Esophagus muscularis mucosa (tissue), 4 donors: Measurements from ENCODE around the gene TNFRSF1A. TPM values are rescaled to one million over a fixed set of nuclear protein-coding genes. Genes with fewer than 3 reads are reported as not detected.

Experiments used
- DNase-seq: peaks from one replicate; pipeline ENCODE4 v3.0.0-alpha.2; 2017; ENCODE audit errors: extremely low spot score
- H3K27ac ChIP-seq, 4 donors: fragments of 200-600 bp; sonication (generic); replicated peaks in 1 of 4; 1 replicate in 3 of 4; 2 replicates in 1 of 4; pipeline ENCODE4 v1.5.1; 2016 to 2019; ENCODE audit warnings: mild to moderate bottlenecking in 1 of 4
- H3K27me3 ChIP-seq, 4 donors: fragments of 200-600 bp; sonication (generic); one replicate each; pipeline versions ENCODE4 v1.5.1 to v1.6.0; 2016 to 2019
- H3K36me3 ChIP-seq, 4 donors: fragments of 200-600 bp; sonication (generic); one replicate each; pipeline ENCODE4 v1.5.1; 2016 to 2019
- H3K4me1 ChIP-seq, 4 donors: fragments of 200-600 bp; sonication (generic); one replicate each; pipeline ENCODE4 v1.5.1; 2016 to 2019
- H3K4me3 ChIP-seq, 4 donors: fragments of 200-600 bp; sonication (generic); 1 replicate in 2 of 4; 2 replicates in 2 of 4; pipeline ENCODE4 v1.5.1; 2016 to 2019; ENCODE audit warnings: mild to moderate bottlenecking in 4 of 4, moderate library complexity in 1 of 4
- H3K9me3 ChIP-seq, 4 donors: fragments of 200-600 bp; sonication (generic); 1 replicate in 3 of 4; 2 replicates in 1 of 4; pipeline ENCODE4 v1.5.1; 2016 to 2019
- EP300 ChIP-seq: sonication (generic); formaldehyde crosslinking; IDR thresholded peaks from one replicate; pipeline ENCODE4 v1.6.1; 2017; ENCODE audit warnings: antibody characterized with exemption
- POLR2A ChIP-seq: fragments of 450-650 bp; IDR thresholded peaks from one replicate; pipeline ENCODE4 v1.6.1; 2017; ENCODE audit warnings: antibody characterized with exemption, moderate library complexity, mild to moderate bottlenecking, low read depth
- POLR2AphosphoS5 ChIP-seq, 2 donors: sonication (generic); formaldehyde crosslinking; IDR thresholded peaks; one replicate each; pipeline ENCODE4 v1.6.1; 2017; ENCODE audit warnings: antibody characterized with exemption in 2 of 2
- WGBS: methylation state at CpG from one replicate; pipeline ENCODE4 v1.1.5; 2018; 5-methylcytosine and 5-hydroxymethylcytosine counted together
- intact Hi-C: fragments of 100-400 bp; cut with DNase I; formaldehyde crosslinking; loops from one replicate; pipeline ENCODE4 v1.15.1; 2023
- total RNA-seq, 4 donors: library from RNA; depleted of rRNA; stranded (reverse); fragments of >200 nt; gene quantifications; one replicate each; pipeline versions ENCODE4 v1.1.0 to v1.2.1, GENCODE V29; 2016
- TF ChIP-seq, protein P1 (sequence below), 3 experiments: fragments of 200-600 bp in 2 of 3; fragments of 450-650 bp in 1 of 3; sonication (generic) in 2 of 3; IDR thresholded peaks; one replicate each; pipeline ENCODE4 v1.5.1; 2017 to 2019; ENCODE audit warnings: antibody characterized with exemption in 3 of 3, mild to moderate bottlenecking in 2 of 3, moderate library complexity in 1 of 3

Gene TNFRSF1A
- total RNA-seq, 4 donors from 2014 or later: 146 to 464 (median 247) TPM

DNA sequence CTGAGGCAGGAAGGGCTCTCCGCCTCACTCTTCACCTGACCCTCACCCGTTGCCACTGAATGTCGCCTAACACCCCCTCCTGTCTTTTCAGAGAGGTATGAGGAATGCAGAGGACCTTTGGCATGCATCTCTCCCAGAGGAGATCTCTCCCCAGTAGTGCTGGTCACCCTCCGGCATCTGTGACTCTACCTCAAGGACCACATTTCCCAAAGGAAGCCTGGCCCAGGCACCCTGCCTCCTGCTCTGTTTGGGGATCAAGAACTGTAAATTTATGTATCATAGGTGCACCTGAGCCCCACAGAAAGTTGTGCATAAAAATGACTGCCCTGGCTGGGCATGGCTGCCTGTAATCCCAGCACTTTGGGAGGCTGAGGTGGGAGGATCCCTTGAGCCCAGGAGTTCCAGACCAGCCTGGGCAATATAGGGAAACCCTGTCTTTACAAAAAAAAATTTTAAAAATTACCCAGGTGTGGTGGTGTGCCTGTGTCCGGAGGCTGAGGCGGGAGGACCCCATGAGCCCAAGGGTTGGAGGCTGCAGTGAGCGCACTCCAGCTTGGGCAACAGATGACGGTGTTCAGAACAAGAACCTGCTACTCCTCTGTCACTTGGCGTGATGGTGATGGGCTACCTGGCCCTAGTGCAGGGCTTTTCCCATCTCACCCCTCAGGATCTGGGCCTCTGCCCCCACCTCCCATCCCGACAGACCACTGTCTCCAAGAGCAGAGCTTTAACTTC, 13.7 kb downstream of the TNFRSF1A start:
- DNase-seq: no peak

DNA sequence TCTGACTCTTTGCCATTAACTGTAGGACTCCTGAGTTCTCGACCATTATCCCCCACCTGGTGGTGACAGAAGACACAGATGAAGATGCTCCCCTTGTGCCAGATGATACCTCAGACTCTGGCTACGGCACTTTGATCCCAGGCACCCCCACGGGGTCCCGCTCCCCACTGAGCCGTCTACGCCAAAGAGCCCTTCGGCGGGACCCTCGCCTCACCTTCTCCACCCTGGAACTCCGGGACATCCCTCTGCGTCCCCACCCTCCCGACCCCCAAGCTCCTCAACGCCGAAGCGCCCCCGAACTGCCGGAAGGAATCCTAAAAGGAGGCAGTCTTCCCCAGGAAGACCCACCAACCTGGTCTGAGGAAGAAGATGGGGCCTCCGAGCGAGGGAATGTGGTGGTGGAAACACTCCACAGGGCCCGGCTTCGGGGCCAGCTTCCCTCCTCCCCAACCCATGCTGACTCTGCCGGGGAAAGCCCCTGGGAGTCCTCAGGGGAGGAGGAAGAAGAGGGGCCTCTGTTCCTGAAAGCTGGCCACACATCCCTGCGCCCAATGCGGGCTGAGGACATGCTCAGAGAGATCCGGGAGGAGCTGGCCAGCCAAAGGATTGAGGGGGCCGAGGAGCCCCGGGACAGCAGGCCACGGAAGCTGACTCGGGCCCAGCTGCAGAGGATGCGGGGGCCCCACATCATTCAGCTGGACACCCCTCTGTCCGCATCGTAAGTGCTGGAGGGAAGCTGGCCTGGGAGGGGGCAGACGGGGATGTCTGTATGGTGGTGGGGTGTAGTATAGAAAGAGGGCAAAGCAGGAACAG, 14.4 kb downstream of the TNFRSF1A start:
- no peak for DNase-seq
- no peaks in the 10 kb centered on the region for H3K27me3 ChIP-seq
- TF ChIP-seq POLR2AphosphoS5 (IDR thresholded peaks at IDR 0.05) (peak in 1 of 2 donors; percentile 44), POLR2A (no peak)
- WGBS: 57% methylated on average over 24 of the region's 33 CpGs
- intact Hi-C loops: loop anchor here (2.0 to 5.0 kb wide), 3 partner anchors 40 to 135 kb away; no protein-coding TSS in a partner anchor
- H3K4me3 ChIP-seq: peak overlapping the region in 1 of 4 donors; percentile 17
- H3K4me1 ChIP-seq: peaks cover 71 to 100% (median 98%) of the 10 kb centered on the region in 4 donors
- H3K36me3 ChIP-seq: peaks cover 40 to 57% (median 51%) of the 10 kb centered on the region in 4 donors
- peak overlapping the region; percentile 63 to 99 (median 86) for H3K27ac ChIP-seq
- H3K9me3 ChIP-seq: no peaks in the 10 kb centered on the region

More for the DNA sequence above, 13.7 kb downstream of the TNFRSF1A start:
- intact Hi-C loops: loop anchor here (5.0 kb wide), 2 partner anchors 39 to 134 kb away; no protein-coding TSS in a partner anchor
- Histone ChIP-seq H3K36me3 (peaks cover 48 to 65% (median 58%) of the 10 kb centered on the region in 4 donors), H3K9me3 (no peaks in the 10 kb centered on the region), H3K4me3 (no peak overlapping the region), H3K27ac (peak overlapping the region; percentile 78 to 99 (median 96)), H3K27me3 (no peaks in the 10 kb centered on the region), H3K4me1 (peaks cover 71 to 100% (median 98%) of the 10 kb centered on the region in 4 donors)
- TF ChIP-seq EP300: no peak
- no peak for TF ChIP-seq POLR2AphosphoS5 (IDR thresholded peaks at IDR 0.05)
- no peak for TF ChIP-seq POLR2A
- TF ChIP-seq, protein P1, sequence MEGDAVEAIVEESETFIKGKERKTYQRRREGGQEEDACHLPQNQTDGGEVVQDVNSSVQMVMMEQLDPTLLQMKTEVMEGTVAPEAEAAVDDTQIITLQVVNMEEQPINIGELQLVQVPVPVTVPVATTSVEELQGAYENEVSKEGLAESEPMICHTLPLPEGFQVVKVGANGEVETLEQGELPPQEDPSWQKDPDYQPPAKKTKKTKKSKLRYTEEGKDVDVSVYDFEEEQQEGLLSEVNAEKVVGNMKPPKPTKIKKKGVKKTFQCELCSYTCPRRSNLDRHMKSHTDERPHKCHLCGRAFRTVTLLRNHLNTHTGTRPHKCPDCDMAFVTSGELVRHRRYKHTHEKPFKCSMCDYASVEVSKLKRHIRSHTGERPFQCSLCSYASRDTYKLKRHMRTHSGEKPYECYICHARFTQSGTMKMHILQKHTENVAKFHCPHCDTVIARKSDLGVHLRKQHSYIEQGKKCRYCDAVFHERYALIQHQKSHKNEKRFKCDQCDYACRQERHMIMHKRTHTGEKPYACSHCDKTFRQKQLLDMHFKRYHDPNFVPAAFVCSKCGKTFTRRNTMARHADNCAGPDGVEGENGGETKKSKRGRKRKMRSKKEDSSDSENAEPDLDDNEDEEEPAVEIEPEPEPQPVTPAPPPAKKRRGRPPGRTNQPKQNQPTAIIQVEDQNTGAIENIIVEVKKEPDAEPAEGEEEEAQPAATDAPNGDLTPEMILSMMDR (IDR thresholded peaks at IDR 0.05): no peak
- 86% methylated on average over 9 of the region's 10 CpGs for WGBS

GRCh38 chr12:6326316-6327228, 15.3 kb downstream of the TNFRSF1A start:
- Histone ChIP-seq H3K4me1 (peaks cover 73 to 98% (median 95%) of the 10 kb centered on the region in 4 donors), H3K27me3 (no peaks in the 10 kb centered on the region), H3K36me3 (peaks cover 34 to 48% (median 42%) of the 10 kb centered on the region in 4 donors), H3K9me3 (no peaks in the 10 kb centered on the region), H3K4me3 (peak overlapping the region in 2 of 4 donors; percentile 22 to 40), H3K27ac (peak overlapping the region; percentile 63 to 99 (median 86))
- 33% methylated on average over 21 of the region's 21 CpGs for WGBS
- intact Hi-C loops: loop anchor here (2.0 to 5.0 kb wide), 3 partner anchors 41 to 136 kb away; no protein-coding TSS in a partner anchor
- peak; percentile 51 to 64 for TF ChIP-seq POLR2AphosphoS5 (IDR thresholded peaks at IDR 0.05)
- no peak for TF ChIP-seq POLR2A
- no peak for TF ChIP-seq EP300
- TF ChIP-seq, protein P1 (IDR thresholded peaks at IDR 0.05): peak; percentile 56 to 74 (median 70)
- DNase-seq: no peak

GRCh38 chr12:6324936-6325750, 16.7 kb downstream of the TNFRSF1A start:
- no peak for DNase-seq
- TF ChIP-seq POLR2AphosphoS5 (IDR thresholded peaks at IDR 0.05) (peak in 1 of 2 donors; percentile 3), EP300 (no peak), POLR2A (no peak)
- TF ChIP-seq, protein P1 (IDR thresholded peaks at IDR 0.05): no peak
- WGBS: 72% methylated on average over 6 of the region's 6 CpGs
- H3K27me3 ChIP-seq: no peaks in the 10 kb centered on the region
- peaks cover 66 to 84% (median 81%) of the 10 kb centered on the region in 4 donors for H3K4me1 ChIP-seq
- H3K9me3 ChIP-seq: no peaks in the 10 kb centered on the region
- no peak overlapping the region for H3K4me3 ChIP-seq
- intact Hi-C loops: loop anchor here (5.0 kb wide), 2 partner anchors 42 to 137 kb away; no protein-coding TSS in a partner anchor
- peaks cover 22 to 34% (median 28%) of the 10 kb centered on the region in 4 donors for H3K36me3 ChIP-seq
- peak overlapping the region; percentile 74 to 99 (median 86) for H3K27ac ChIP-seq
